GM08714 (cell line): ENCODE measurements around the gene VAV1.
A peak's percentile ranks its signal among the peaks of the same experiment; 100 is the strongest.

Source experiments
- H3K4me3 ChIP-seq: fragments of 200-500 bp; sonication (Bioruptor generic); 2 replicates; pipeline ENCODE4 v1.5.1; 2014; ENCODE audit warnings: mild to moderate bottlenecking, low read length, inconsistent platforms
- ZNF274 ChIP-seq: IDR thresholded peaks from 2 replicates; pipeline ENCODE4 v1.6.1; 2012; ENCODE audit warnings: mild to moderate bottlenecking, low read depth, low read length

The VAV1 gene

GRCh38 chr19:6802336-6803035 lies 30.0 kb downstream of the VAV1 start:
- no peak for TF ChIP-seq ZNF274
- peak overlapping the region; percentile 55; the same call in 1 of the 2 replicates for H3K4me3 ChIP-seq

- peak overlapping the region; percentile 55; the same call in 1 of the 2 replicates for H3K4me3 ChIP-seq
- TF ChIP-seq ZNF274, result no peak
Observed at GRCh38 chr19:6803036-6803404, 30.5 kb downstream of the VAV1 start.

GRCh38 chr19:6806488-6806887 lies 34.0 kb downstream of the VAV1 start:
- H3K4me3 ChIP-seq, result no peak overlapping the region

GRCh38 chr19:6807291-6807690 lies 34.8 kb downstream of the VAV1 start:
- no peak for TF ChIP-seq ZNF274

More at GRCh38 chr19:6806488-6806887, 34.0 kb downstream of the VAV1 start:
- no peak for TF ChIP-seq ZNF274

GRCh38 chr19:6808494-6808893 lies 36.0 kb downstream of the VAV1 start:
- no peak overlapping the region for H3K4me3 ChIP-seq

More at GRCh38 chr19:6807291-6807690, 34.8 kb downstream of the VAV1 start:
- no peak overlapping the region for H3K4me3 ChIP-seq

GRCh38 chr19:6809262-6809661 lies 36.8 kb downstream of the VAV1 start:
- no peak overlapping the region for H3K4me3 ChIP-seq
- no peak for TF ChIP-seq ZNF274

More at GRCh38 chr19:6808494-6808893, 36.0 kb downstream of the VAV1 start:
- TF ChIP-seq ZNF274, result no peak

GRCh38 chr19:6811378-6811777 lies 38.9 kb downstream of the VAV1 start:
- H3K4me3 ChIP-seq, result no peak overlapping the region
- TF ChIP-seq ZNF274, result no peak

- TF ChIP-seq ZNF274, result no peak
- H3K4me3 ChIP-seq, result no peak overlapping the region
Observed at GRCh38 chr19:6811906-6812305, 39.4 kb downstream of the VAV1 start.

- H3K4me3 ChIP-seq, result no peak overlapping the region
- TF ChIP-seq ZNF274, result no peak
Observed at GRCh38 chr19:6812612-6813011, 40.1 kb downstream of the VAV1 start.

GRCh38 chr19:6813659-6814058 lies 41.2 kb downstream of the VAV1 start:
- TF ChIP-seq ZNF274, result no peak

GRCh38 chr19:6817179-6817578 lies 44.7 kb downstream of the VAV1 start:
- H3K4me3 ChIP-seq, result no peak overlapping the region
- TF ChIP-seq ZNF274, result no peak

More at GRCh38 chr19:6813659-6814058, 41.2 kb downstream of the VAV1 start:
- H3K4me3 ChIP-seq, result no peak overlapping the region

GRCh38 chr19:6818246-6818645 lies 45.7 kb downstream of the VAV1 start:
- no peak for TF ChIP-seq ZNF274
- no peak overlapping the region for H3K4me3 ChIP-seq

GRCh38 chr19:6819323-6819722 lies 46.8 kb downstream of the VAV1 start:
- no peak for TF ChIP-seq ZNF274
- no peak overlapping the region for H3K4me3 ChIP-seq

GRCh38 chr19:6820237-6820636 lies 47.7 kb downstream of the VAV1 start:
- TF ChIP-seq ZNF274, result no peak
- no peak overlapping the region for H3K4me3 ChIP-seq

- TF ChIP-seq ZNF274, result no peak
- no peak overlapping the region for H3K4me3 ChIP-seq
Observed at GRCh38 chr19:6821639-6822310, 49.3 kb downstream of the VAV1 start.
